SH-SY5Y (cell line): Measurements from ENCODE around the gene ARID3B.

Experiments used
- GATA2 ChIP-seq: IDR thresholded peaks from 2 replicates; pipeline ENCODE4 v1.6.1; 2011; ENCODE audit warnings: mild to moderate bottlenecking, low read depth, low read length
- GATA3 ChIP-seq: IDR thresholded peaks from 2 replicates; pipeline ENCODE4 v1.6.1; 2011; ENCODE audit warnings: low read depth, mild to moderate bottlenecking, low read length, moderate library complexity

GRCh38 chr15:74593122-74593521, 52.1 kb downstream of the ARID3B start:
- no peak for TF ChIP-seq GATA2
- no peak for TF ChIP-seq GATA3
